ES-I3 (cell line): ENCODE measurements around the gene TFEC.
"Not testable (repeated sequence)": the region's sequence is repeated elsewhere in the genome, so short reads cannot be mapped to it uniquely, and the experiment has no call there.

Source experiments
- H3K36me3 ChIP-seq: 2 replicates; pipeline ENCODE4 v1.6.1; 2013; ENCODE audit warnings: mild to moderate bottlenecking, low read length, control low read depth, moderate library complexity; ENCODE audit not compliant: insufficient read depth
- H3K4me1 ChIP-seq: 2 replicates; pipeline ENCODE4 v1.6.1; 2013; ENCODE audit warnings: mild to moderate bottlenecking, control low read depth, low read length; ENCODE audit not compliant: insufficient read depth
- H3K9ac ChIP-seq: 2 replicates; pipeline ENCODE4 v1.6.1; 2013; ENCODE audit warnings: low read depth, mild to moderate bottlenecking, low read length, moderate library complexity
- H3K9me3 ChIP-seq: 2 replicates; pipeline ENCODE4 v1.6.1; 2013; ENCODE audit warnings: mild to moderate bottlenecking, low read length, moderate library complexity; ENCODE audit not compliant: control insufficient read depth, insufficient read depth

Gene TFEC, protein sequence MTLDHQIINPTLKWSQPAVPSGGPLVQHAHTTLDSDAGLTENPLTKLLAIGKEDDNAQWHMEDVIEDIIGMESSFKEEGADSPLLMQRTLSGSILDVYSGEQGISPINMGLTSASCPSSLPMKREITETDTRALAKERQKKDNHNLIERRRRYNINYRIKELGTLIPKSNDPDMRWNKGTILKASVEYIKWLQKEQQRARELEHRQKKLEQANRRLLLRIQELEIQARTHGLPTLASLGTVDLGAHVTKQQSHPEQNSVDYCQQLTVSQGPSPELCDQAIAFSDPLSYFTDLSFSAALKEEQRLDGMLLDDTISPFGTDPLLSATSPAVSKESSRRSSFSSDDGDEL

DNA sequence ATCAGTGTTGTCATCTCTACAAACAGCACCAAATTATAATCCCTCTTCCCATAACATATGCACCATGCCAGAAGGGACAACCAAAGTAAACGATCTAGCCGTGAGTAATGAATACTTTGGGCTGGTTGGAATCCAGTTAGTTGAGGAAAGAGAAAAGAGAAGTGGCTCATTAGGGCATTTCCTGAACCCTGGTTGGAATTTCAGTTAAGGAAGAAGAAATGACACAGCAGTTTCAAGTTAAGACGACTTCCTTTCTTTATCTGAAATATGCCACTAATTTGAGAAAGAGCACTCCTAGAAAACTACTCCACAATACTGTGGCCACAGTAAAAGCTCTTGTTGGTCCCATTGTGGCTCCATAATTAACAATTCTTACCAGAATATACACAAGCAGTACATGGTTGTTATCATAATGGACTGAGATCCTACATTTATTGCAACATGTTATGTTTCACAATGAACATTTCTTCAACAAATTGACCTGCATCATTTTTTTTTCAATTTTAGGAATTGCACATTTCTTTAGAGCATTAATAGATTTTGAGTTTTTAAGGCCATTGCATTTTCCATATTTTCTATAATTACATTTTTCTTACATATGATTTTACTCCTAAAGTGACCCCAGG, at the start of gene TFEC:
Gene TFEC (minus strand): TSS at position 113 of the 626 bp plus-strand sequence. CDS start 46,322 bp downstream, outside the sequence.
- no peaks in the 10 kb centered on the region; the same call in 1 of the 2 replicates for H3K4me1 ChIP-seq
- H3K36me3 ChIP-seq = no peaks in the 10 kb centered on the region
- H3K9me3 ChIP-seq = no peaks in the 10 kb centered on the region
- H3K9ac ChIP-seq = no peak within 1 kb of the TSS

DNA sequence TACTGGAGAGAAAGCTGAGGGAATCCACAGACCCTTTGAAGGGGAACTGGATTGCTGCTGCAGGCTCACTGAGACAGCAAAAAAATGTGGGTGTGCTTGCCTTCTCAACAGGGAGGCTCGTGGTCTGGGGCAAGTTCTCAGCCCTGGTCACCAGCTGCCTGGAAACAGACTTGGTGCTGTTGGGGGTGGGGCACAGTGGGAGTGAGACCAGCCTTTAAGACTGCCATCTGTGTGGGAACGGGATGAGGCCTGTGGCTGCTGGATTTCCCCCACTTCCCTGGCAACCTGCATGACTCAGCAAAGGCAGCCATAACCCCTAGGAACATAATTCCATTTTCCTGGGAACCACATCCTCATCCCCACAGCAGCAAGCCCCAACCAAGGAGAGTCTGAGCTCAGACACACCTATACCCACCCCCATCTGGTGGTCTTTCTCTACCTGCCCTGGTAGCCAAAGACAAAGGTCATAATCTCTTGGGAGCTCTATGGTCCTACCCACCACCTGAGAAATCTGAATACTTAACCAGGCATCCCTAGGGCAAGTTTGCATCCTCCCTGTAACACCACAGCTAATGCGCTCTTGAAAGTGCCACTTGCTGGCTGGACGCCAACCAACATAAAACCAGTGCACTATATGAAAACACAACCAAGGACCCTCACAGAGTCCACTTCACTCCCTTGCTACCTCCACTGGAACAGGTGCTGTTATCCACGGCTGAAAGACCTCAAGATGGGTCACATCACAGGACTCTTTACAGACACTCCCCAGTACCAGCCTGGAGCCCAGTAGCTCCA, 45.0 kb upstream of the TFEC start:
- no peaks in the 10 kb centered on the region for H3K9me3 ChIP-seq
- no peaks in the 10 kb centered on the region for H3K36me3 ChIP-seq
- no peaks in the 10 kb centered on the region for H3K4me1 ChIP-seq
- no peak overlapping the region for H3K9ac ChIP-seq

DNA sequence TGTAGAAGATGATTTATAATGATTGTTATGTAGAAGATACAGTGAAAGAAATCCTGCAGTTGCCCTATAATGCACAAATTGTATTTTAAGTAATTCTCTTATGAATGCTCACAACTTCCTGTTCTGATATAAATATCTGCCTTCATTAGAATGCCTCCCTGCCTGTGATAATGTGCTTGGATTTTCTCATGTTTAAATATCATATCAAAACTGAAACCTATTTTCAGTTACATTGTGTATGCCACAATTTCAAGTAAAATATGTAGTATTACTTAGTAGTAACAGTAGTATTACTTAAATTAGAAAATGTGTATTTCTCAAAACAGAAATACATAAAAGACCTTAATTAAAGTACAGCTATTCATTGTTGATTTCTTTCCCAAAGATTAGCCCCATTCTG, 41.1 kb upstream of the TFEC start:
- H3K9me3 ChIP-seq = no peaks in the 10 kb centered on the region
- no peak overlapping the region for H3K9ac ChIP-seq
- H3K36me3 ChIP-seq = no peaks in the 10 kb centered on the region
- no peaks in the 10 kb centered on the region for H3K4me1 ChIP-seq

DNA sequence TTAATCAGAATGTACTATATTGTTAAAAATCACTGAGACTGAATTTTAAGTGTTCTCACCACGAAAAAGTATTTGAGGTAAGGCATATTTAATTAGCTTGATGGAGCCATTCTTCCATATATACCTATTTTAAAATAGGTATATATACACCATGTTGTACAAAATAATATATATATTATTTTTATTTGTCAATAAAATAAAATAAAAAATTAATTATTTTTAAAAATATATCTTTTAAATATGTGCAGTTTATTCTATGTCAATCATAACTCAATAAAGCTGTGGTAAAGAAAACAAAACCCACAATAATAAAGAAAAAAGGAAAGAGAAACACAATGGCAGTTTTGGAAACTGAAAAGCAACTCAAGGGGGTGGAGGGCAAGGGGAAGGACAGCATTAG, 33.6 kb upstream of the TFEC start:
- no peak overlapping the region for H3K9ac ChIP-seq
- H3K9me3 ChIP-seq = no peaks in the 10 kb centered on the region
- H3K36me3 ChIP-seq = no peaks in the 10 kb centered on the region
- no peaks in the 10 kb centered on the region for H3K4me1 ChIP-seq

DNA sequence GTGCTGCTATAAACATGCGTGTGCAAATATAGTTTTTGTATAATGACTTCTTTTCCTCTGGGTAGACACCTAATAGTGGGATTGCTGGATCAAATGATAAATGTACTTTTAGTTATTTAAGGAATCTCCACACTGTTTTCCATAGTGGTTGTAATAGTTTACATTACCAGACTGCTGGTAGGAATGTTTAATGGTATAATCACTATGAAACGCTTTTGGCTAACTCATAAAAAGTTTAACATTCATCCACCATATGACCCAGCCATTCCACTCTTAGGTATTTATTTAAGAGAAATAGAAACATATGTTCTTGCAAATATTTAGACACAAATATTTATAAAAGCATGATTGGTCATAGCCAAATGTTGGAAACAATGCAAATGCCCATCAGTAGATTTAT, 32.1 kb upstream of the TFEC start:
- Histone ChIP-seq H3K36me3 (no peaks in the 10 kb centered on the region), H3K4me1 (no peaks in the 10 kb centered on the region), H3K9me3 (no peaks in the 10 kb centered on the region), H3K9ac (no peak overlapping the region)

DNA sequence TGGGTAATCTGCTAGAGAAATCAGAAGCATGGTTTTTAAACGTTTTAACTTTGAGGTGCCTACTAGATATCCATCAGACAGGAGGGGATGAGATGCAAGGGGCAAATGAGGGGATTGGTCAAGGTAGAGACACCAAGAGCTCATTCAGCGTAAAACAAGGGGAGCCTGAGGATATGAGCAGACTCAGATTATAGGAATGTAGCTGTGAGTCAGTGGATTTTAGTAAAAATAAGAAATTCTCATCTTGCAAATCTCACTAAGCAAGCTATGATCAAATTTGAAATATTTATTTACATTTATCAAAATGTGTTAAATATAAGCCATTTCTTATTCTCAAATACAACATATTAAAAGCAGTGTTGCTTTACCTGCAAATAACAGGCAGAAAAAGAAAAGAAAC, 21.4 kb upstream of the TFEC start:
- Histone ChIP-seq H3K4me1 (no peaks in the 10 kb centered on the region), H3K9me3 (no peaks in the 10 kb centered on the region), H3K9ac (no peak overlapping the region), H3K36me3 (no peaks in the 10 kb centered on the region)

DNA sequence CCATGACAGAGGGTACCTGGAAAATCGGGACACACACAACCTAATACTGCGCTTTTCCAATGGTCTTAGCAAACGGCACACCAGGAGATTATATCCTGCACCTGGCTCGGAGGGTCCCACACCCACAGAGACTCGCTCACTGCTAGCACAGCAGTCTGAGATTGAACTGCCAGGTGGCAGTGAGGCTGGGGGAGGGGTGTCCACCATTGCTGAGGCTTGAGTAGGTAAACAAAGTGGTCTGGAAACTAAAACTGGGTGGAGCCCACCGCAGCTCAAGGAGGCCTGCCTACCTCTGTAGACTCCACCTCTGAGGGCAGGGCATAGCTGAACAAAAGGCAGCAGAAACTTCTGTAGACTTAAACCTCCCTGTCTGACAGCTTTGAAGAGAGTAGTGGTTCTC, 16.7 kb upstream of the TFEC start:
- not testable (repeated sequence) for H3K36me3 ChIP-seq, H3K4me1 ChIP-seq, H3K9ac ChIP-seq, H3K9me3 ChIP-seq

DNA sequence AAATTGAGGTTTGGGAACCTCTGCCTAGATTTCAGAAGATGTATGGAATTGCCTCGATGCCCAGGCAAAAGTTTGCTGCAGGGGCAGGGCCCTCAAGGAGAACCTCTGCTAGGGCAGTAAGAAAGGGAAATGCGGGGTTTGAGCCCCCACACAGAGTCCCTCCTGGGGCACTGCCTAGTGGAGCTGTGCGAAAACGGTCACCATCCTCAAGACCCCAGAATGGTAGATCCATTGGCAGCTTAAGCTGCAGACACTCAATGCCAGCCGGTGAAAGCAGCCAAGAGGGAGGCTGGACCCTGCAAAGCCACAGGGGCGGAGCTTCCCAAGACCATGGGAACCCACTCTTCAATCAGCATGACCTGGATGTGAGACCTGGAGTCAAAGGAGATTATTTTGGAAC, 15.0 kb upstream of the TFEC start:
- no peaks in the 10 kb centered on the region; the same call in 1 of the 2 replicates for H3K4me1 ChIP-seq

DNA sequence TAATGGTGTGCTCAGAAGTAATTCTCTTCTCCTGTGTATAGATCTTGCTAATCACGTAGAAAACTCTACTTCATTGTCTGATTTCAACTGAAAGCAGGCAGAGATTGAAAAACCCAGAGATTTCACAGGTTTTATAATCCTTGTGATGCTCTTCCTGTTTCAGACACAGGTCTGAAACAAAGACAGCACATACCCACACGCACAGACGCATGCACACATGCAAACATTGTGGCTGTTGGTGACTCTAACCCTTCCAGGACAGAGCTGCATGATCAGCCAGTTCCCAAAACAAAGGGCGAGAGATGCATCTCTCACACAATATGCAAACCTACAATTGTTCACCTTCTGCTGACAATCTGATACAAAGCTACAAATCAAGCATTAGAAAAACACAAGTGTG, 11.1 kb upstream of the TFEC start:
- Histone ChIP-seq H3K9me3 (no peaks in the 10 kb centered on the region), H3K4me1 (no peaks in the 10 kb centered on the region; the same call in 1 of the 2 replicates), H3K9ac (no peak overlapping the region), H3K36me3 (no peaks in the 10 kb centered on the region)

More for the DNA sequence above, 15.0 kb upstream of the TFEC start:
- Histone ChIP-seq H3K9me3 (no peaks in the 10 kb centered on the region), H3K36me3 (no peaks in the 10 kb centered on the region), H3K9ac (no peak overlapping the region)

DNA sequence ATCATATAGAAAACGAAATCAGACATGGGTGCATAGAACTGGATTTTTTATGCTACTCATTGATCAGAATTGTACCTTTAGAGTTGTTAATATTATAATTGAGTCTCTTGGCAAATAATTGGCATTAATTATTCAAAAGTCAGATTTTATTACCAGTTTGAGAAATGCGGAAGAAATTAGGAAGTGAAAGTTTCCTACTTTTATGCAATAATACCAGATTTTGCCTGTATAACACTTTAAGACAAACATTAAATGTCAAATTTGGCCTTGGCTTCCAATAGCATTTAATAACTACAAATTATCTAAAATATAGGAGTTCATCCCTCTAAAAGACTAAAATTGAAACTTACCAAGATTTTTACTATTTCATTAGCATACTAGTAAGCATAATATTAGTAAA, 6.8 kb upstream of the TFEC start:
- Histone ChIP-seq H3K9me3 (no peaks in the 10 kb centered on the region), H3K9ac (no peak overlapping the region), H3K36me3 (no peaks in the 10 kb centered on the region), H3K4me1 (no peaks in the 10 kb centered on the region; the same call in 1 of the 2 replicates)

DNA sequence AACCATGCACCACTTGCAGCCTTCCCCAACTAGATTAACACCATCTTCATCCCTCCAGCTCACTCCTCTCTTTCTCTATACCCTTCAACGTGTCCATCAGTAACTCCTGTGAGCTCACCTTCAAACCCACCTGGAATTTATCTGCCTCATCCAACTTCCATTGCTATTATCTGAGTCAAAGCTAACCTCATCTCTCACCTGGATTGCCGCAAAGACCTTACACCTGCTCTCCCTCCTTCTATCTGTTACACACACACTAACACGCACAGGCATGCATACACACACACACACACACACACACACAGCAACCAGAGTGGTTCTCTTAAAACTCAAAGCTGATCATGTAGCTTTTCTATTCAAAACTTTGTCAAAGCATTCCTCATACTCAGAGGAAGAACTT, 3.8 kb upstream of the TFEC start:
- no peaks in the 10 kb centered on the region for H3K36me3 ChIP-seq
- H3K9ac ChIP-seq = no peak overlapping the region
- H3K9me3 ChIP-seq = no peaks in the 10 kb centered on the region
- H3K4me1 ChIP-seq = no peaks in the 10 kb centered on the region; the same call in 1 of the 2 replicates

DNA sequence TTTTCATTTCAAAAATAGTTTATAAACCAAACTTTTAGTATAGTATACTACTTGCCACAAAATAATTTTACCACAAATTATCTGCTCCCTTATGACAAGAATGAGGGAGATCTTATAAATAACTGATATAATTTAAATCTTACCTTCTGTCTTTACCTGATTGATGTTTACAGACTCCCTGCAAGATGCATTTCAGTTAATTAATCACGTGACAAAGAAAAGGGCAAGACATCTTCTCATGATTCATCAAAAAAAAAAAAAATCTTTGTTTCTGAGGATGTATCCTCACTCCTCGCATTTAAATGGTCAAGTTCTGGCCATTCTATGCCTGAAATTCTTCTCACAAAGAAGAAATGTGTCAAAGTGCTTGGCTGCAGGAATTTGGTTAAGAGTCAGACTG, 2.3 kb upstream of the TFEC start:
- H3K4me1 ChIP-seq = no peaks in the 10 kb centered on the region; the same call in 1 of the 2 replicates
- H3K36me3 ChIP-seq = no peaks in the 10 kb centered on the region
- no peaks in the 10 kb centered on the region for H3K9me3 ChIP-seq
- no peak overlapping the region for H3K9ac ChIP-seq

DNA sequence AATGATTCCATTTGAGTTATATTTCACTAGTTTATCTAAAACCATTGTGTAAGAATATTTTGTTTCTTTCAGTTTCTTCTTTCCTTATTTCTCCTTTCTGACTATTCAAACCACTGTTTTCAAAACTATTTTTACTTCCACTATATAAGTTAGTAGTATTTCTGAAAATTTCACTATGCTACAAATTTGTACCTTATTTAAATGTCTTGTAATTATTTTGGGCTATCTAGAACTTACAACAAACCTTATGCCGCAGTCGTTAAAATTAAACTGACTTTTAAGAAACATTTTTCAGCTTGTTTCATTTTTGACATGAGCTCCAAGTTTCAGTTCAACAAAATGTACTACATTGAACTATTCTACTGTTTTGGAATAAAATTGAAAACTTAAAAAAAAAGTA, 1.8 kb downstream of the TFEC start:
- Histone ChIP-seq H3K4me1 (no peaks in the 10 kb centered on the region; the same call in 1 of the 2 replicates), H3K9me3 (no peaks in the 10 kb centered on the region), H3K36me3 (no peaks in the 10 kb centered on the region), H3K9ac (no peak overlapping the region)

DNA sequence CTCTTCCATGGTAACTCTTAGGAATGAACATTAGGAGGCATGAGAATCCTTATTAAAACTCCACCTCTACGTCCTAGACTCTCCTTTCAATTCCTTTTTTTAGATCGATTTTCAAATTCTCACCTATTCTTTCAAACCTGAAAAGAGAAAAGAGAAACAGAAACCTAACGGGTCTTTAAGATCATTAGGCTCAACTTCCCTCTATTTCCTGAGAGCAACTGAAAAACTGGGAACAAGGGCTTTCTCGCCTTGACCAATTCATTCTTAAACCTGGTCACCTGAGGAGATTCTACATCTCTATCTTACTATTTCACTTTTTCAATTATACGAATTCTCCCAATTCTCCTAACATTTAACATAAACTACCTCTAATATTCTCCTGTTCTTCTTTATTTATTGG, 2.8 kb downstream of the TFEC start:
- H3K9ac ChIP-seq = no peak overlapping the region
- no peaks in the 10 kb centered on the region; the same call in 1 of the 2 replicates for H3K4me1 ChIP-seq
- H3K36me3 ChIP-seq = no peaks in the 10 kb centered on the region
- H3K9me3 ChIP-seq = no peaks in the 10 kb centered on the region
